Natural killer cell (primary cell): ENCODE data around the gene CDKN3. TPM values are rescaled to one million over a fixed set of nuclear protein-coding genes. Genes with fewer than 3 reads are reported as not detected.

Experiments
- ATAC-seq, 3 donors: fragments of 150-1000 bp in 2 of 3; fragments of 200-7000 bp in 1 of 3; cut with Tn5 transposase; 1 replicate in 1 of 3; 2 replicates in 2 of 3; pipeline ENCODE4 v1.10.0; 2021; ENCODE audit warnings: mild to moderate bottlenecking in 2 of 3, moderate library complexity in 2 of 3
- DNase-seq, 2 donors: peaks; one replicate each; pipeline versions ENCODE4 v3.0.0 to v3.0.0-alpha.2; 2013 to 2021; ENCODE audit warnings: mixed read lengths in 1 of 2
- H3K27ac ChIP-seq: one replicate; pipeline ENCODE4 v1.5.1; 2013; ENCODE audit warnings: mild to moderate bottlenecking, low read length
- H3K27me3 ChIP-seq: one replicate; pipeline ENCODE4 v1.6.1; 2013; ENCODE audit warnings: low read length; ENCODE audit not compliant: control insufficient read depth, insufficient read depth
- H3K36me3 ChIP-seq: one replicate; pipeline ENCODE4 v1.6.1; 2013; ENCODE audit warnings: low read length; ENCODE audit not compliant: control insufficient read depth, insufficient read depth
- H3K4me1 ChIP-seq: one replicate; pipeline ENCODE4 v1.6.1; 2013; ENCODE audit warnings: low read length; ENCODE audit not compliant: control insufficient read depth, insufficient read depth
- H3K4me3 ChIP-seq: one replicate; pipeline ENCODE4 v1.5.1; 2013; ENCODE audit warnings: low read length
- H3K9me3 ChIP-seq: one replicate; pipeline ENCODE4 v1.6.1; 2013; ENCODE audit warnings: low read length; ENCODE audit not compliant: control insufficient read depth, insufficient read depth
- H3K27ac Mint-ChIP-seq, 2 donors: one replicate each; pipeline ENCODE4 v1.8.0; 2022; ENCODE audit warnings: mild to moderate bottlenecking in 2 of 2, mixed read lengths in 2 of 2, moderate library complexity in 1 of 2
- H3K27me3 Mint-ChIP-seq, 2 donors: one replicate each; pipeline ENCODE4 v1.8.0; 2022; ENCODE audit warnings: low read depth in 2 of 2, mixed read lengths in 2 of 2
- H3K36me3 Mint-ChIP-seq: one replicate; pipeline ENCODE4 v1.8.0; 2022; ENCODE audit warnings: mixed read lengths
- H3K4me1 Mint-ChIP-seq, 2 donors: one replicate each; pipeline ENCODE4 v1.8.0; 2022; ENCODE audit warnings: mixed read lengths in 2 of 2
- H3K4me3 Mint-ChIP-seq: one replicate; pipeline ENCODE4 v1.8.0; 2022; ENCODE audit warnings: mild to moderate bottlenecking, moderate library complexity, mixed read lengths
- H3K9me3 Mint-ChIP-seq, 2 donors: one replicate each; pipeline ENCODE4 v1.8.0; 2022; ENCODE audit warnings: mixed read lengths in 2 of 2
- WGBS: methylation state at CpG from one replicate; pipeline ENCODE4 v1.1.7; 2013; ENCODE audit warnings: missing lambda C conversion rate; ENCODE audit not compliant: insufficient coverage; 5-methylcytosine and 5-hydroxymethylcytosine counted together
- intact Hi-C: fragments of 100-400 bp; cut with micrococcal nuclease; formaldehyde crosslinking; loops from one replicate; pipeline ENCODE4 v1.14.2; 2022
- total RNA-seq, 4 donors: library from RNA; stranded (reverse); fragments of 120-200 nt in 1 of 4; gene quantifications; one replicate each; pipeline versions ENCODE4 v1.2.3 to v1.2.4, GENCODE V29; 2013 to 2022
- TF ChIP-seq, protein P1 (sequence below): fragments of 200-600 bp; IDR thresholded peaks from one replicate; pipeline ENCODE4 v1.8.0; 2022; ENCODE audit warnings: antibody characterized with exemption

Gene CDKN3
- total RNA-seq, 3 donors from 2014 or later (not counting 1 experiment from before 2014, with no cell fraction given) = 0.89 to 3.0 (median 1.8) TPM

DNA sequence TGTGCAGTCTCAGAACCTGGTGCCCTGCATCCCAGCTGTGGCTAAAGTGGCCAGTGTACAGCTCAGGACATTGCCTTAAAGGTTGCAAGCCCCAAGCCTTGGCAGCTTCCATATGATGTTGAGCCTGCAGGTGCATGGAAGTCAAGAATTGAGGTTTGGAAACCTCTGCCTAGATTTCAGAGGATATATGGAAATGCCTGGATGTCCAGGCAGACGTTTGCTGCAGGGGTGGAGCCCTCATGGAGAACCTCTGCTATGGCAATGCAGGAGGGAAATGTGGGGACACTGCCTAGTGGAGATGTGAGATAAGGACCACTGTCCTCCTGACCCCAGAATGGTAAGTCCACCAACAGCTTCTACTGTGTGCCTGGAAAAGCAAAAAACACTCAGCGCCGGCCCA is 62.3 kb downstream of the CDKN3 start:
- peaks cover 0 to 7% of the 10 kb centered on the region in 2 donors for H3K27me3 Mint-ChIP-seq
- DNase-seq = no peak
- intact Hi-C loops = no loop called here
- TF ChIP-seq, protein P1, sequence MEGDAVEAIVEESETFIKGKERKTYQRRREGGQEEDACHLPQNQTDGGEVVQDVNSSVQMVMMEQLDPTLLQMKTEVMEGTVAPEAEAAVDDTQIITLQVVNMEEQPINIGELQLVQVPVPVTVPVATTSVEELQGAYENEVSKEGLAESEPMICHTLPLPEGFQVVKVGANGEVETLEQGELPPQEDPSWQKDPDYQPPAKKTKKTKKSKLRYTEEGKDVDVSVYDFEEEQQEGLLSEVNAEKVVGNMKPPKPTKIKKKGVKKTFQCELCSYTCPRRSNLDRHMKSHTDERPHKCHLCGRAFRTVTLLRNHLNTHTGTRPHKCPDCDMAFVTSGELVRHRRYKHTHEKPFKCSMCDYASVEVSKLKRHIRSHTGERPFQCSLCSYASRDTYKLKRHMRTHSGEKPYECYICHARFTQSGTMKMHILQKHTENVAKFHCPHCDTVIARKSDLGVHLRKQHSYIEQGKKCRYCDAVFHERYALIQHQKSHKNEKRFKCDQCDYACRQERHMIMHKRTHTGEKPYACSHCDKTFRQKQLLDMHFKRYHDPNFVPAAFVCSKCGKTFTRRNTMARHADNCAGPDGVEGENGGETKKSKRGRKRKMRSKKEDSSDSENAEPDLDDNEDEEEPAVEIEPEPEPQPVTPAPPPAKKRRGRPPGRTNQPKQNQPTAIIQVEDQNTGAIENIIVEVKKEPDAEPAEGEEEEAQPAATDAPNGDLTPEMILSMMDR = no peak
- H3K27me3 ChIP-seq = no peaks in the 10 kb centered on the region
- no peak for ATAC-seq
- no peak overlapping the region for H3K27ac ChIP-seq
- 88% methylated on average over 3 of the region's 3 CpGs for WGBS
- no peaks in the 10 kb centered on the region for H3K4me1 Mint-ChIP-seq
- H3K27ac Mint-ChIP-seq = no peak overlapping the region
- H3K4me3 Mint-ChIP-seq = no peak overlapping the region
- H3K9me3 ChIP-seq = peaks cover 6% of the 10 kb centered on the region
- H3K9me3 Mint-ChIP-seq = no peaks in the 10 kb centered on the region
- H3K36me3 Mint-ChIP-seq = no peaks in the 10 kb centered on the region
- H3K4me3 ChIP-seq = no peak overlapping the region
- no peaks in the 10 kb centered on the region for H3K4me1 ChIP-seq
- no peaks in the 10 kb centered on the region for H3K36me3 ChIP-seq

DNA sequence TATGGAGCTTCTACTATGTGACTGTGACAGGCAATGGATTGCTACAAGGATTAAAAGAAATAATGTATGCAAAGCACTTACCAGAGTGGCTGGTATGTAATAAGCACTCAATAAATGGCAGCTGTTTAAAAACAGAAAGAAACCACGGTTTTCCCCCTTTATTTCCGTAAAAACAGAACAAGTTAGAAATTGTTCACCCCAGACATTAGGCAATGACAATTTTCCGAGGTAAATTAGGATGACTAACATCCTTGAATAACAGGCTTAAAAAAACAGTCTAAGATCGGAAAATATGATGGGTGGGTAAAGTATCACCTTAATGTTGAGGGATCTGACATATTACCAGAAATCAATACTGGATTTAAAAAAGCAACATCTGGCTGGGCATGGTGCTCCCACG is 65.2 kb downstream of the CDKN3 start:
- DNase-seq (no peak), ATAC-seq (no peak)
- Mint-ChIP-seq H3K27ac (no peak overlapping the region), H3K4me1 (no peaks in the 10 kb centered on the region), H3K27me3 (peaks cover 0 to 7% of the 10 kb centered on the region in 2 donors), H3K9me3 (no peaks in the 10 kb centered on the region), H3K36me3 (peaks cover 6% of the 10 kb centered on the region), H3K4me3 (no peak overlapping the region)
- 84% methylated on average over 5 of the region's 5 CpGs for WGBS
- Histone ChIP-seq H3K27ac (no peak overlapping the region), H3K4me3 (no peak overlapping the region), H3K27me3 (no peaks in the 10 kb centered on the region), H3K9me3 (peaks cover 8% of the 10 kb centered on the region), H3K4me1 (no peaks in the 10 kb centered on the region), H3K36me3 (no peaks in the 10 kb centered on the region)
- TF ChIP-seq, protein P1 = no peak
- intact Hi-C loops = no loop called here

- no peak overlapping the region for H3K27ac ChIP-seq
- Mint-ChIP-seq H3K4me1 (no peaks in the 10 kb centered on the region), H3K27ac (no peak overlapping the region), H3K36me3 (peaks cover 16% of the 10 kb centered on the region), H3K27me3 (peaks cover 0 to 3% of the 10 kb centered on the region in 2 donors), H3K9me3 (peaks cover 5 to 6% of the 10 kb centered on the region in 2 donors), H3K4me3 (no peak overlapping the region)
- 89% methylated on average over 2 of the region's 4 CpGs for WGBS
- no peaks in the 10 kb centered on the region for H3K27me3 ChIP-seq
- no peak overlapping the region for H3K4me3 ChIP-seq
- H3K9me3 ChIP-seq = peaks cover 4% of the 10 kb centered on the region
- DNase-seq = no peak
- TF ChIP-seq, protein P1 = no peak
- H3K4me1 ChIP-seq = no peaks in the 10 kb centered on the region
- ATAC-seq = no peak
- H3K36me3 ChIP-seq = no peaks in the 10 kb centered on the region
- intact Hi-C loops = no loop called here
Observed at GRCh38 chr14:54465654-54466053, 68.8 kb downstream of the CDKN3 start.

DNA sequence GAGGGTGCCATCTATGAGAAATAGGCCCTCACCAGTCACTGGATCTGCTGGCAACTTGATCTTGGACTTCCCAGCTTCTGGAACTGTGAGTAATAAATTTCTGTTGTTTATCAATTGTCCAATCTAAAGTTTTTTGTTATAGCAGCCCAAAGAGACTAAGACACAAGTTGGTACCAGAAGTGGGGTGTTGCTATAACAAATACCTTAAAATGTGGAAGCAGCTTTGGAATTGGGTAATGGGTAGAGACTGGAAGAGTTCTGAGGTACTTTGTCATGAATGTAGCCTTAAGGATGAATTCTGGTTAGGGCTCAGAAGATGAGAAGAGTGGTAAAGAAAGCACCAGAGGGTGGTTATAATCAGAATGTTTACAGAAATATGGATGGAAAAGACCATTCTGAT is 70.5 kb downstream of the CDKN3 start:
- H3K9me3 Mint-ChIP-seq = peaks cover 5 to 6% of the 10 kb centered on the region in 2 donors
- no peak overlapping the region for H3K4me3 Mint-ChIP-seq
- intact Hi-C loops = no loop called here
- DNase-seq (no peak), ATAC-seq (no peak)
- H3K36me3 ChIP-seq = no peaks in the 10 kb centered on the region
- peaks cover 0 to 3% of the 10 kb centered on the region in 2 donors for H3K27me3 Mint-ChIP-seq
- TF ChIP-seq, protein P1 = no peak
- no peaks in the 10 kb centered on the region for H3K4me1 ChIP-seq
- H3K36me3 Mint-ChIP-seq = peaks cover 16% of the 10 kb centered on the region
- H3K27ac ChIP-seq = no peak overlapping the region
- no peak overlapping the region for H3K4me3 ChIP-seq
- peaks cover 0 to 4% of the 10 kb centered on the region in 2 donors for H3K4me1 Mint-ChIP-seq
- peaks cover 4% of the 10 kb centered on the region for H3K9me3 ChIP-seq
- no peak overlapping the region for H3K27ac Mint-ChIP-seq
- H3K27me3 ChIP-seq = no peaks in the 10 kb centered on the region
